Measurements from ENCODE around the gene SNAPC5.

Gene SNAPC5

GRCh38 chr15:66515901-66516322, 18.4 kb upstream of the SNAPC5 start:
- DNase-seq (ENCODE audit: low read depth) = no peak
- H3K4me3 ChIP-seq (ENCODE audit: low read depth, low read length) = no peak overlapping the region
- TF ChIP-seq CTCF (IDR thresholded peaks at IDR 0.05; ENCODE audit: low read depth, low read length) (no peak), POLR2A (IDR thresholded peaks at IDR 0.05; ENCODE audit: extremely low read depth, insufficient read length) (no peak), MAX (IDR thresholded peaks at IDR 0.05; ENCODE audit: low read depth, low read length) (no peak), MYC (IDR thresholded peaks at IDR 0.05; ENCODE audit: low read depth, low read length) (no peak)

GRCh38 chr15:66514586-66514985, 17.0 kb upstream of the SNAPC5 start:
- TF ChIP-seq POLR2A (IDR thresholded peaks at IDR 0.05; ENCODE audit: extremely low read depth, insufficient read length) = no peak
- no peak for TF ChIP-seq MAX (IDR thresholded peaks at IDR 0.05; ENCODE audit: low read depth, low read length)
- no peak for TF ChIP-seq MYC (IDR thresholded peaks at IDR 0.05; ENCODE audit: low read depth, low read length)
- no peak for TF ChIP-seq CTCF (IDR thresholded peaks at IDR 0.05; ENCODE audit: low read depth, low read length)
- no peak overlapping the region for H3K4me3 ChIP-seq (ENCODE audit: low read depth, low read length)
- no peak for DNase-seq (ENCODE audit: low read depth)

- TF ChIP-seq CTCF (IDR thresholded peaks at IDR 0.05; ENCODE audit: low read depth, low read length) = no peak
- no peak for TF ChIP-seq POLR2A (IDR thresholded peaks at IDR 0.05; ENCODE audit: extremely low read depth, insufficient read length)
- TF ChIP-seq MAX (IDR thresholded peaks at IDR 0.05; ENCODE audit: low read depth, low read length) = no peak
- no peak for TF ChIP-seq MYC (IDR thresholded peaks at IDR 0.05; ENCODE audit: low read depth, low read length)
- DNase-seq (ENCODE audit: low read depth) = no peak
- H3K4me3 ChIP-seq (ENCODE audit: low read depth, low read length) = no peak overlapping the region
Measured at GRCh38 chr15:66508293-66508883, 10.8 kb upstream of the SNAPC5 start.

GRCh38 chr15:66505818-66506217, 8.3 kb upstream of the SNAPC5 start:
- DNase-seq (ENCODE audit: low read depth) = no peak
- peak overlapping the region; percentile 93 for H3K4me3 ChIP-seq (ENCODE audit: low read depth, low read length)
- TF ChIP-seq CTCF (IDR thresholded peaks at IDR 0.05; ENCODE audit: low read depth, low read length) (no peak), POLR2A (IDR thresholded peaks at IDR 0.05; ENCODE audit: extremely low read depth, insufficient read length) (no peak), MYC (IDR thresholded peaks at IDR 0.05; ENCODE audit: low read depth, low read length) (no peak), MAX (IDR thresholded peaks at IDR 0.05; ENCODE audit: low read depth, low read length) (no peak)

GRCh38 chr15:66505430-66505811, 7.9 kb upstream of the SNAPC5 start:
- TF ChIP-seq POLR2A (IDR thresholded peaks at IDR 0.05; ENCODE audit: extremely low read depth, insufficient read length) (no peak), MAX (IDR thresholded peaks at IDR 0.05; ENCODE audit: low read depth, low read length) (no peak), MYC (IDR thresholded peaks at IDR 0.05; ENCODE audit: low read depth, low read length) (no peak), CTCF (IDR thresholded peaks at IDR 0.05; ENCODE audit: low read depth, low read length) (no peak)
- no peak for DNase-seq (ENCODE audit: low read depth)
- peak overlapping the region; percentile 93 for H3K4me3 ChIP-seq (ENCODE audit: low read depth, low read length)

All from NB4 (cell line).